Measurements from ENCODE around the gene RAET1L. TPM values are rescaled to one million over a fixed set of nuclear protein-coding genes. Genes with fewer than 3 reads are reported as not detected.

RAET1L gene
- total and polyA plus RNA-seq, 9 of the 15 experiments (the other 6 are each of a cell fraction or from before 2014, with no cell fraction given), result not detected

GRCh38 chr6:149983145-149983544 lies 42.2 kb downstream of the RAET1L start:
- 2% methylated on average over 9 of the region's 9 CpGs for WGBS (ENCODE audit: insufficient coverage, low coverage, missing lambda C conversion rate)
- ChIA-PET POLR2A (no interaction called here), CTCF (ENCODE audit: low intra/inter-chr PET ratio) (interaction anchor here (0.6 kb wide), 1 partner anchor 599 kb away, joined by 5 read pairs; no protein-coding TSS in a partner anchor)
- BruUV-seq (replicated peaks), result no TSS peak
- intact Hi-C loops (cut with micrococcal nuclease), result no loop called here
- no peaks in the 10 kb centered on the region for H3K4me1 ChIP-seq (replicated peaks in 1 of 2; ENCODE audit: control insufficient read depth in 2 of 2, insufficient read depth in 2 of 2, low read length in 2 of 2)
- no peak for FAIRE-seq
- no peak overlapping the region for H3K4me3 ChIP-seq
- TF ChIP-seq RHOXF2B (CRISPR knock-in tag; conservative IDR thresholded peaks at IDR 0.05) (no peak), JUND (IDR thresholded peaks at IDR 0.05; ENCODE audit: borderline replicate concordance, low read depth, low read length) (no peak), JUND (tag; IDR thresholded peaks at IDR 0.05; ENCODE audit: borderline replicate concordance, low read depth, low read length) (no peak), HNRNPLL (IDR thresholded peaks at IDR 0.05; ENCODE audit: low read depth, low read length, poor library complexity, severe bottlenecking) (no peak), ZNF311 (CRISPR knock-in tag; IDR thresholded peaks at IDR 0.05) (no peak), ZNF785 (CRISPR knock-in tag; IDR thresholded peaks at IDR 0.05) (no peak), NCOA6 (IDR thresholded peaks at IDR 0.05) (no peak), CREM (IDR thresholded peaks at IDR 0.05; ENCODE audit: low read depth) (no peak), TAF9B (IDR thresholded peaks at IDR 0.05; ENCODE audit: partially characterized antibody) (no peak)
- DNase-seq (ENCODE audit: extremely low read depth in 1 of 4, low spot score in 3 of 4), result no peak
- H3K27ac ChIP-seq (ENCODE audit: extremely low read depth, low read depth, low read length), result no peak overlapping the region
- no peak overlapping the region for H3K4me2 ChIP-seq (ENCODE audit: insufficient read depth, low read length)
- no peaks in the 10 kb centered on the region for H4K20me1 ChIP-seq (replicated peaks; ENCODE audit: control insufficient read depth, insufficient read depth, low read length)
- H3K9ac ChIP-seq (ENCODE audit: insufficient read depth in 1 of 2, low read depth in 2 of 2, low read length in 2 of 2), result no peak overlapping the region
- in situ Hi-C loops (cut with MboI), result no loop called here
- H3K36me3 ChIP-seq (ENCODE audit: control insufficient read depth, insufficient read depth, low read length), result no peaks in the 10 kb centered on the region
- no peaks in the 10 kb centered on the region for H3K9me3 ChIP-seq (replicated peaks; ENCODE audit: control insufficient read depth, insufficient read depth, low read depth, low read length)
- peak; percentile 43 for ATAC-seq
- H3K9me1 ChIP-seq (ENCODE audit: control insufficient read depth, insufficient read depth, low read length), result no peaks in the 10 kb centered on the region
- H3K79me2 ChIP-seq (ENCODE audit: control insufficient read depth, insufficient read depth, low read length), result no peaks in the 10 kb centered on the region
- no peak overlapping the region for H2AFZ ChIP-seq (ENCODE audit: low read depth, low read length)
- peaks cover 38 to 45% of the 10 kb centered on the region in 2 experiments for H3K27me3 ChIP-seq (ENCODE audit: control insufficient read depth in 2 of 2, insufficient read depth in 2 of 2, low read length in 2 of 2)

Data from K562 (cell line).